HepG2 (cell line): ENCODE data around the gene NRP1. TPM values are rescaled to one million over a fixed set of nuclear protein-coding genes. Genes with fewer than 3 reads are reported as not detected.

Experiments used
- ATAC-seq: fragments of 200-7000 bp; cut with Tn5 transposase; 3 replicates; pipeline ENCODE4 v1.9.1; 2020; ENCODE audit warnings: mild to moderate bottlenecking, moderate library complexity
- BruUV-seq: library from RNA; stranded (reverse); fragments of 400-500 nt; replicated peaks from 2 replicates; lab custom pipeline; 2021; lab: Mats Ljungman, UMichigan
- CTCF ChIA-PET: fragments of 300-600 bp; formaldehyde crosslinking; extraction: SDS; loops from one replicate; lab custom pipeline; 2021; ENCODE audit warnings: low total read pairs, inconsistent platforms, low intra/inter-chr PET ratio; lab: Yijun Ruan, JAX
- POLR2A ChIA-PET: fragments of 350-600 bp; sonication (Branson Sonifier 250); formaldehyde crosslinking; loops from one replicate; lab custom pipeline; 2020; ENCODE audit warnings: antibody characterized with exemption, inconsistent platforms; lab: Yijun Ruan, JAX
- DNase-seq: peaks from one replicate; pipeline ENCODE4 v3.0.0-alpha.2; 2015; ENCODE audit warnings: low spot score
- FAIRE-seq: peaks from 3 replicates; lab custom pipeline; 2011; peaks lifted over from hg19 to GRCh38; lab: Jason Lieb, UNC
- H2AFZ ChIP-seq: one replicate; pipeline ENCODE4 v1.6.1; 2011; ENCODE audit warnings: low read length, inconsistent platforms
- H3K27ac ChIP-seq: fragments of 300-600 bp; 3 replicates; pipeline ENCODE4 v1.8.0; 2011; ENCODE audit warnings: mixed run types, mild to moderate bottlenecking, mixed read lengths, low read length, inconsistent platforms; ENCODE audit not compliant: insufficient read depth; ENCODE audit errors: extremely low read length
- H3K27me3 ChIP-seq, 2 experiments: fragments of 200-600 bp in 1 of 2; 2 replicates in 1 of 2; 3 replicates in 1 of 2; pipeline versions ENCODE4 v1.6.0 to v1.8.0; 2011; ENCODE audit warnings: low read length in 2 of 2, mild to moderate bottlenecking in 2 of 2, moderate library complexity in 2 of 2, inconsistent platforms in 1 of 2; ENCODE audit not compliant: insufficient read depth in 2 of 2, control insufficient read depth in 1 of 2
- H3K36me3 ChIP-seq, 2 experiments: fragments of 200-600 bp in 1 of 2; replicated peaks in 1 of 2; 2 replicates in 1 of 2; 3 replicates in 1 of 2; pipeline versions ENCODE4 v1.5.1 to v1.8.0; 2011; ENCODE audit warnings: low read length in 2 of 2, inconsistent platforms in 1 of 2; ENCODE audit not compliant: insufficient read depth in 2 of 2, control insufficient read depth in 1 of 2
- H3K4me1 ChIP-seq: 2 replicates; pipeline ENCODE4 v1.5.1; 2012; ENCODE audit warnings: low read length, inconsistent platforms; ENCODE audit not compliant: insufficient read depth
- H3K4me2 ChIP-seq: 2 replicates; pipeline ENCODE4 v1.6.0; 2011; ENCODE audit warnings: low read depth, low read length, inconsistent platforms
- H3K4me3 ChIP-seq, 3 experiments: fragments of 200-600 bp in 1 of 3; sonication (generic), shearing (Covaris generic) in 1 of 3; replicated peaks in 1 of 3; 2 replicates each; pipeline ENCODE4 v1.5.1; 2011 to 2016; ENCODE audit warnings: low read length in 3 of 3, inconsistent platforms in 2 of 3, low read depth in 2 of 3, mild to moderate bottlenecking in 2 of 3, control low read depth in 1 of 3, mixed read lengths in 1 of 3; ENCODE audit not compliant: insufficient read depth in 1 of 3
- H3K79me2 ChIP-seq: one replicate; pipeline ENCODE4 v1.6.1; 2011; ENCODE audit warnings: low read length, inconsistent platforms; ENCODE audit not compliant: insufficient read depth
- H3K9ac ChIP-seq: 2 replicates; pipeline ENCODE4 v1.6.0; 2011; ENCODE audit warnings: mild to moderate bottlenecking, low read depth, low read length, inconsistent platforms; ENCODE audit not compliant: insufficient read depth
- H3K9me3 ChIP-seq: 2 replicates; pipeline ENCODE4 v1.5.1; 2012; ENCODE audit warnings: mild to moderate bottlenecking, low read length
- H4K20me1 ChIP-seq: 2 replicates; pipeline ENCODE4 v1.6.0; 2011; ENCODE audit warnings: inconsistent platforms, mild to moderate bottlenecking, low read length, moderate library complexity; ENCODE audit not compliant: insufficient read depth
- ARNT ChIP-seq: fragments of 450-650 bp; IDR thresholded peaks from 2 replicates; pipeline ENCODE4 v1.6.1; 2017
- ATF7 ChIP-seq, 2 experiments: fragments of 450-650 bp in 1 of 2; sonication (generic) in 1 of 2; formaldehyde crosslinking in 1 of 2; IDR thresholded peaks; 2 replicates each; pipeline versions ENCODE4 v1.4.0 to v1.6.1; 2016 to 2020; ENCODE audit warnings: antibody characterized with exemption in 1 of 2, mild to moderate bottlenecking in 1 of 2, missing genetic modification reagents in 1 of 2
- GMEB2 ChIP-seq: IDR thresholded peaks from 2 replicates; pipeline ENCODE4 v1.6.1; 2016; ENCODE audit warnings: missing biosample characterization, missing genetic modification reagents, low read depth
- MAF1 ChIP-seq: sonication (generic); formaldehyde crosslinking; IDR thresholded peaks from 2 replicates; pipeline ENCODE4 v1.5.0; 2020; ENCODE audit warnings: missing genetic modification reagents, borderline replicate concordance
- PAF1 ChIP-seq: IDR thresholded peaks from 2 replicates; pipeline ENCODE4 v1.6.1; 2016; ENCODE audit warnings: missing genetic modification reagents, missing compliant biosample characterization
- PLRG1 ChIP-seq: fragments of 450-650 bp; conservative IDR thresholded peaks from 2 replicates; pipeline ENCODE4 v1.6.1; 2016
- TERF1 ChIP-seq: sonication (generic); formaldehyde crosslinking; IDR thresholded peaks from 2 replicates; pipeline ENCODE4 v1.8.0; 2022; ENCODE audit warnings: mild to moderate bottlenecking, missing genetic modification reagents, moderate library complexity
- ZNF383 ChIP-seq: sonication (generic); formaldehyde crosslinking; IDR thresholded peaks from 2 replicates; pipeline ENCODE4 v1.4.0; 2020; ENCODE audit warnings: missing genetic modification reagents, mild to moderate bottlenecking, borderline replicate concordance
- ZNF484 ChIP-seq: sonication (generic); formaldehyde crosslinking; IDR thresholded peaks from 2 replicates; pipeline ENCODE4 v1.5.1; 2020; ENCODE audit warnings: mild to moderate bottlenecking, low read depth, missing genetic modification reagents, borderline replicate concordance
- ZNF589 ChIP-seq: sonication (generic); formaldehyde crosslinking; conservative IDR thresholded peaks from 2 replicates; pipeline ENCODE4 v1.8.0; 2022; ENCODE audit warnings: mild to moderate bottlenecking, moderate library complexity, missing genetic modification reagents
- ZNF598 ChIP-seq: sonication (generic); formaldehyde crosslinking; IDR thresholded peaks from 2 replicates; pipeline ENCODE4 v1.5.1; 2020; ENCODE audit warnings: mild to moderate bottlenecking, missing genetic modification reagents, borderline replicate concordance
- ZNF672 ChIP-seq: sonication (generic); formaldehyde crosslinking; IDR thresholded peaks from 2 replicates; pipeline ENCODE4 v1.8.1; 2022; ENCODE audit warnings: missing genetic modification reagents
- WGBS: methylation state at CpG from one replicate; pipeline ENCODE4 v1.1.6; 2017; ENCODE audit warnings: low lambda C conversion rate; 5-methylcytosine and 5-hydroxymethylcytosine counted together
- in situ Hi-C: cut with HindIII; loops from 2 replicates; pipeline ENCODE4 v1.10.0; 2017; ENCODE audit warnings: low pct_unique_long_range_greater_than_20kb; ENCODE audit not compliant: extremely low pct_ligation_motif_present
- intact Hi-C: fragments of 100-400 bp; cut with micrococcal nuclease; formaldehyde crosslinking; loops from one replicate; pipeline ENCODE4 v1.10.0; 2022; ENCODE audit not compliant: unreplicated experiment
- polyA plus RNA-seq, 8 experiments: library from polyadenylated mRNA; depleted of rRNA in 3 of 8; stranded (reverse) in 7 of 8; unstranded in 1 of 8; fragments of >200 nt; fragmentation: Illumina TruSeq in 4 of 8; extraction: Trizol in 4 of 8; gene quantifications; 2 replicates each; pipeline versions ENCODE4 v1.2.1 to v1.2.3, GENCODE V29; 2011 to 2016; ENCODE audit warnings: low read depth in 4 of 8, missing spikeins in 1 of 8, mixed read lengths in 1 of 8; ENCODE audit not compliant: insufficient read depth in 1 of 8
- total RNA-seq, 5 experiments: library from RNA; depleted of rRNA; stranded (reverse); fragments of >200 nt; fragmentation: Illumina TruSeq; extraction: Trizol; gene quantifications; 2 replicates each; pipeline ENCODE4 v1.2.3, GENCODE V29; 2016; ENCODE audit warnings: low read depth in 1 of 5
- TF ChIP-seq, protein P1 (sequence below): sonication (generic); formaldehyde crosslinking; IDR thresholded peaks from 2 replicates; pipeline ENCODE4 v1.4.0; 2020; ENCODE audit warnings: missing genetic modification reagents, borderline replicate concordance
- TF ChIP-seq, protein P2 (sequence below): sonication (generic); formaldehyde crosslinking; IDR thresholded peaks from 2 replicates; pipeline ENCODE4 v1.4.0; 2020; ENCODE audit warnings: missing genetic modification reagents

The NRP1 gene
- total and polyA plus RNA-seq, 2 of the 13 experiments (the other 11 are each of a cell fraction or from before 2014, with no cell fraction given) = 5.3 to 5.8 TPM

DNA sequence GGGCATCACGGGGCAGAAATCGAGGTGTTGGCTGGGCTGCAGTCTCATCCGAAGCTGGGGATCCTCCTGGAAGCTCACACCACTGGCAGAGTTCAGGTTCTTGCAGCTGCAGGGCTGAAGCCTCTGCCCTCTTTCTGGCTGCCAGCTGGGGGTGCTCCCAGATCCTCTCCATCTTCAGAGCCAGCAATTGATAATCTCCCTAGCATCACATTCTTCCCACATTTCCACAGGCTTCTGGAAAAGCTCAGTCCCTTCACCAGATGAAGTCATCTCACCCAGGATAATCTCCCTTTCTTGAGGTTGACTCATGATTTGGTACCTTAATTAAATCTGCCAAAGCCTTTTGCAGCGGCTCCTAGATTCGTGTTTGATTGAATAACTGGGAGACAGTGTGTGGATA is 55.2 kb downstream of the NRP1 start:
- Histone ChIP-seq H3K79me2 (no peaks in the 10 kb centered on the region), H3K27ac (no peak overlapping the region), H3K4me1 (peaks cover 9% of the 10 kb centered on the region; the same call in 1 of the 2 replicates), H3K9me3 (no peaks in the 10 kb centered on the region), H2AFZ (no peak overlapping the region), H3K36me3 (no peaks in the 10 kb centered on the region), H3K27me3 (no peaks in the 10 kb centered on the region), H3K9ac (no peak overlapping the region), H4K20me1 (no peaks in the 10 kb centered on the region), H3K4me2 (no peak overlapping the region), H3K4me3 (no peak overlapping the region)
- POLR2A ChIA-PET = interaction anchor here (1.3 kb wide), 1 partner anchor 19 kb away, joined by 6 read pairs; no protein-coding TSS in a partner anchor
- intact Hi-C loops = no loop called here
- in situ Hi-C loops = no loop called here
- whole genome bisulfite sequencing = 87% methylated on average over 4 of the region's 5 CpGs
- no peak for FAIRE-seq
- BruUV-seq = no TSS peak
- ATAC-seq = no peak
- DNase-seq = no peak
- CTCF ChIA-PET = no interaction called here
- no peak for TF ChIP-seq ARNT
- TF ChIP-seq ZNF589 = no peak
- no peak for TF ChIP-seq ZNF383 (CRISPR knock-in tag)
- TF ChIP-seq ZNF598 (CRISPR knock-in tag) = no peak
- TF ChIP-seq, protein P1, sequence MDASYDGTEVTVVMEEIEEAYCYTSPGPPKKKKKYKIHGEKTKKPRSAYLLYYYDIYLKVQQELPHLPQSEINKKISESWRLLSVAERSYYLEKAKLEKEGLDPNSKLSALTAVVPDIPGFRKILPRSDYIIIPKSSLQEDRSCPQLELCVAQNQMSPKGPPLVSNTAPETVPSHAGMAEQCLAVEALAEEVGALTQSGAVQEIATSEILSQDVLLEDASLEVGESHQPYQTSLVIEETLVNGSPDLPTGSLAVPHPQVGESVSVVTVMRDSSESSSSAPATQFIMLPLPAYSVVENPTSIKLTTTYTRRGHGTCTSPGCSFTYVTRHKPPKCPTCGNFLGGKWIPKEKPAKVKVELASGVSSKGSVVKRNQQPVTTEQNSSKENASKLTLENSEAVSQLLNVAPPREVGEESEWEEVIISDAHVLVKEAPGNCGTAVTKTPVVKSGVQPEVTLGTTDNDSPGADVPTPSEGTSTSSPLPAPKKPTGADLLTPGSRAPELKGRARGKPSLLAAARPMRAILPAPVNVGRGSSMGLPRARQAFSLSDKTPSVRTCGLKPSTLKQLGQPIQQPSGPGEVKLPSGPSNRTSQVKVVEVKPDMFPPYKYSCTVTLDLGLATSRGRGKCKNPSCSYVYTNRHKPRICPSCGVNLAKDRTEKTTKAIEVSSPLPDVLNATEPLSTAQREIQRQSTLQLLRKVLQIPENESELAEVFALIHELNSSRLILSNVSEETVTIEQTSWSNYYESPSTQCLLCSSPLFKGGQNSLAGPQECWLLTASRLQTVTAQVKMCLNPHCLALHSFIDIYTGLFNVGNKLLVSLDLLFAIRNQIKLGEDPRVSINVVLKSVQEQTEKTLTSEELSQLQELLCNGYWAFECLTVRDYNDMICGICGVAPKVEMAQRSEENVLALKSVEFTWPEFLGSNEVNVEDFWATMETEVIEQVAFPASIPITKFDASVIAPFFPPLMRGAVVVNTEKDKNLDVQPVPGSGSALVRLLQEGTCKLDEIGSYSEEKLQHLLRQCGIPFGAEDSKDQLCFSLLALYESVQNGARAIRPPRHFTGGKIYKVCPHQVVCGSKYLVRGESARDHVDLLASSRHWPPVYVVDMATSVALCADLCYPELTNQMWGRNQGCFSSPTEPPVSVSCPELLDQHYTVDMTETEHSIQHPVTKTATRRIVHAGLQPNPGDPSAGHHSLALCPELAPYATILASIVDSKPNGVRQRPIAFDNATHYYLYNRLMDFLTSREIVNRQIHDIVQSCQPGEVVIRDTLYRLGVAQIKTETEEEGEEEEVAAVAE (CRISPR knock-in tag) = no peak
- no peak for TF ChIP-seq MAF1 (CRISPR knock-in tag)
- no peak for TF ChIP-seq GMEB2
- TF ChIP-seq ZNF484 = no peak
- TF ChIP-seq, protein P2, sequence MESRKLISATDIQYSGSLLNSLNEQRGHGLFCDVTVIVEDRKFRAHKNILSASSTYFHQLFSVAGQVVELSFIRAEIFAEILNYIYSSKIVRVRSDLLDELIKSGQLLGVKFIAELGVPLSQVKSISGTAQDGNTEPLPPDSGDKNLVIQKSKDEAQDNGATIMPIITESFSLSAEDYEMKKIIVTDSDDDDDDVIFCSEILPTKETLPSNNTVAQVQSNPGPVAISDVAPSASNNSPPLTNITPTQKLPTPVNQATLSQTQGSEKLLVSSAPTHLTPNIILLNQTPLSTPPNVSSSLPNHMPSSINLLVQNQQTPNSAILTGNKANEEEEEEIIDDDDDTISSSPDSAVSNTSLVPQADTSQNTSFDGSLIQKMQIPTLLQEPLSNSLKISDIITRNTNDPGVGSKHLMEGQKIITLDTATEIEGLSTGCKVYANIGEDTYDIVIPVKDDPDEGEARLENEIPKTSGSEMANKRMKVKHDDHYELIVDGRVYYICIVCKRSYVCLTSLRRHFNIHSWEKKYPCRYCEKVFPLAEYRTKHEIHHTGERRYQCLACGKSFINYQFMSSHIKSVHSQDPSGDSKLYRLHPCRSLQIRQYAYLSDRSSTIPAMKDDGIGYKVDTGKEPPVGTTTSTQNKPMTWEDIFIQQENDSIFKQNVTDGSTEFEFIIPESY (CRISPR knock-in tag) = no peak
- no peak for TF ChIP-seq TERF1
- TF ChIP-seq ZNF672 (CRISPR knock-in tag) = no peak
- no peak for TF ChIP-seq PLRG1
- no peak for TF ChIP-seq PAF1 (CRISPR knock-in tag)
- no peak for TF ChIP-seq ATF7 (IDR thresholded peaks at IDR 0.05)
- TF ChIP-seq ATF7 (CRISPR knock-in tag; IDR thresholded peaks at IDR 0.05) = no peak
